Activated CD4-positive, alpha-beta T cell treated with anti-CD3 and anti-CD28 coated beads for 4 hours (primary cell): ENCODE results near the gene TMEM239.

Experiments
- DNase-seq, 2 donors: peaks; one replicate each; pipeline ENCODE4 v3.0.0-alpha.2; 2020

Gene TMEM239

GRCh38 chr20:2851086-2851485, 34.9 kb downstream of the TMEM239 start:
- DNase-seq, result no peak

- no peak for DNase-seq
Measured at GRCh38 chr20:2858591-2858990, 42.4 kb downstream of the TMEM239 start.

GRCh38 chr20:2859330-2860121, 43.4 kb downstream of the TMEM239 start:
- DNase-seq, result no peak

GRCh38 chr20:2864626-2865025, 48.5 kb downstream of the TMEM239 start:
- no peak for DNase-seq

- DNase-seq, result no peak
Measured at GRCh38 chr20:2865101-2865500, 48.9 kb downstream of the TMEM239 start.

DNA sequence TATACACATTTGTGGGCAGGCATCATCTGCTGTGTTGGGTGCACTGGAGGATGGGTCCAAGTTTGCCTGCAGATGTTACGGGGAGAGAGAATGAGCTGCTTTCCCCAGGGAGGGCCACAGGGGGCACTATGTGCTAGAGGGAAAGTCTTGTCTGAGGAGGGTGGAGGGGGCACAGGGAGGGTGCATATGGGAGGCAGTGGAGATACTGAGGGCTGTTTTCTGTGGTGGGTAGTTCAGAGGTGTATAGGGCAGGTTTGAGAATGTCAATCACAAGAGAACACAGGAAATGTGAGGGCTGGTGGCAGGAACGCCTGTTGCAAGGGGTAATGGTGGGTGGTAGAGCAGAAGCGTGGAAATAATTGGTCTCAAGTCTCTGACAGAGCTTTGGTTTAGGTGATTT, 49.5 kb downstream of the TMEM239 start:
- DNase-seq, result peak in 1 of 2 donors; percentile 29

DNA sequence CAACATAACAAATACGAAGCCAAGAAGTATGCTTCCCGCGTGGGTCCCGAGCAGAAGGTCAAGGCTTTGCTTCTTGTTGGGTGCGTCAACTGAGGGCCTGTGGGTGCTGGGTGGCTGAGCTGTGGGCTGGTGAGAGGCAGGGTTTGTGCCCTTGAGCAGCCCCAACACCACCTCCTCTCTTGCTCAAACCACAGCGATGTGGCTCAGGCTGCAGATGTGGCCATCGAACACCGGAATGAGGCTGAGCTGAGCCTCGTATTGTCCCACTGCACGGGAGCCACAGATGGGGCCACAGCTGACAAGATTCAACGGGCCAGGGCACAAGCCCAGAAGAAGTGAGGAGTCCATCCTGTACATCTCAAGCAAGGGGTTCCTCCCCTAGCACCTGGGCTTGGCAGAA, 50.1 kb downstream of the TMEM239 start:
- DNase-seq, result no peak

- no peak for DNase-seq
Measured at GRCh38 chr20:2867081-2867864, 51.1 kb downstream of the TMEM239 start.
